ENCODE measurements around the gene TNRC18. TPM values are rescaled to one million over a fixed set of nuclear protein-coding genes. Genes with fewer than 3 reads are reported as not detected.

TNRC18 gene
- total RNA-seq, 2 experiments from 2014 or later, result 36.0 to 43.8 TPM

DNA sequence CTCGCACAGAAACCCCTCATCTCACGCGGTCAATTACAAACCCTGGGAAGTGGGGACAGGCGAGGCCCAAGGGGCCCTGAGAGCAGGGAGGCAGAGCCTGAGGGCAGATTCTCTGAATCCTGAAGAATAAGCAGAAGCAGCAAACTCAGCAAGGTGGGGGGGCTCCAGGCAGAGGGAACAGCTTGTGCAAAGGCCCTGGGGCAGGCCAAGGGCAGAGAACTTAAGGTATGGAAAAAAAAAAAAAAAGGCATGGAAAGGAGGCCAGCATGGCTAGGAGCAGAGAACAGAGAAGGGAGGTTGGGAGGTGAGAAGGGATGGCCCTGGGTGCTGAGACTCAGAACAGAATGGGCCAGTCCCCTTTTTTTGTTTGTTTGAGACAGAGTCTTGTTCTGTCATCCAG, 32.8 kb upstream of the TNRC18 start:
- no peak for DNase-seq
- no peaks in the 10 kb centered on the region for H3K36me3 Mint-ChIP-seq (ENCODE audit: low read depth)
- CTCF ChIA-PET, result interaction anchor here (0.8 to 1.0 kb wide), 2 partner anchors 60 to 91 kb away, joined by 3 read pairs; no protein-coding TSS in a partner anchor
- H3K9me3 Mint-ChIP-seq, result no peaks in the 10 kb centered on the region
- intact Hi-C loops (cut with micrococcal nuclease), result no loop called here
- H3K27ac Mint-ChIP-seq, result no peak overlapping the region
- no peaks in the 10 kb centered on the region for H3K4me1 Mint-ChIP-seq (ENCODE audit: low read depth)
- no peak overlapping the region for H3K4me3 Mint-ChIP-seq
- H3K27me3 Mint-ChIP-seq (ENCODE audit: low read depth), result no peaks in the 10 kb centered on the region

DNA sequence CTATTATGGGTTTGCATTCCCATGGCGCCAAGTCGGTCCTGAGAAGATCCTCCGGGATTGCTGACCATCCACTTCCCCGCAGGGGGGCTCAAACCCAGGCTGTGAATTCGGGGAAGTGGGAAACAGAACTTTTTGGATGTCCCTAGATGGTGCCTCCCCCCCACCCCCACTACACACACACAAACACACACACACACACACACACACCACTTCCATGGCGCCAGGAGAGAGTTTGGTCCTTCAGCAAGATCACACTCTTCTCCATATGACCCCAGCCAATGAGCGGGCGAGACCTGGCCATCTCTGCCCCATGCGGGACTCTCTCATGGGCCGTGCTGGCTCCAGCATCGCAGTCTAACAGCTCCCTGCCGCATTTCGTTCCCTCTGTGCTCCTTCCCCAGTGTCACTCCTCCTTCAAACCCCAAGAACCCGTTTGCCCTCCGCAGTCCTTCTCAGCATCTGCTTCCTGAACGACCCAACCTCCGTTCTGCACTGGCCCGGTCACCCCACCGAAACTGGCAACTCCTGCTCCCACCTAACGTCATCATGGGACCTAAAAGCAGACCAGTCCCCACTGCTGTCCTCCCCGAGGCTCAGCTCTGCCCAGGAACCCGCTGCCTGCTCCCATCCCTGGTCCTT, 32.1 kb upstream of the TNRC18 start:
- Mint-ChIP-seq H3K4me3 (no peak overlapping the region), H3K9me3 (no peaks in the 10 kb centered on the region), H3K36me3 (ENCODE audit: low read depth) (no peaks in the 10 kb centered on the region), H3K4me1 (ENCODE audit: low read depth) (no peaks in the 10 kb centered on the region), H3K27me3 (ENCODE audit: low read depth) (no peaks in the 10 kb centered on the region), H3K27ac (no peak overlapping the region)
- no peak for DNase-seq
- CTCF ChIA-PET, result interaction anchor here (1.0 kb wide), 1 partner anchor 59 kb away, joined by 3 read pairs; no protein-coding TSS in a partner anchor
- intact Hi-C loops (cut with micrococcal nuclease), result no loop called here

DNA sequence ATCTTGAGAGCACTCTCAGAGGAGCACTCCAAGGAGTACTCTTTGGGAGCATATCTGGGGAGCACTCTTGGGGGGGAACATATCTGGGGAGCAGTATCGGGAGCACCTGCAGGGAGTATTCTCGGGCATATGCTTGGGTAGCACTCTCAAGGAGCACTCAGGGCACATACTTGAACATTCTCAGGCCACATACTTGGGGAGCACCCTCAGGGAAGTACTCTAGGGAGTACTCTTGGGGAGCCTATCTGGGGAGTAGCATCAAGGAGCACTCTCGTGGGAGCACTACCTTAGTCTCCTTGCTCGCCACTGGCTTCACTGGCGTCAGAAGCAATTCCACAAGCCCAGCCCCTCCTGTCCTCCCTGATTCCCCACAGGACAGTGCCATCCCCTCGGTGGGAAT, 31.5 kb upstream of the TNRC18 start:
- CTCF ChIA-PET, result interaction anchor here (1.0 kb wide), 1 partner anchor 59 kb away, joined by 3 read pairs; no protein-coding TSS in a partner anchor
- no peak for DNase-seq
- Mint-ChIP-seq H3K4me1 (ENCODE audit: low read depth) (no peaks in the 10 kb centered on the region), H3K36me3 (ENCODE audit: low read depth) (no peaks in the 10 kb centered on the region), H3K27me3 (ENCODE audit: low read depth) (no peaks in the 10 kb centered on the region), H3K9me3 (no peaks in the 10 kb centered on the region), H3K4me3 (no peak overlapping the region), H3K27ac (no peak overlapping the region)
- intact Hi-C loops (cut with micrococcal nuclease), result no loop called here

DNA sequence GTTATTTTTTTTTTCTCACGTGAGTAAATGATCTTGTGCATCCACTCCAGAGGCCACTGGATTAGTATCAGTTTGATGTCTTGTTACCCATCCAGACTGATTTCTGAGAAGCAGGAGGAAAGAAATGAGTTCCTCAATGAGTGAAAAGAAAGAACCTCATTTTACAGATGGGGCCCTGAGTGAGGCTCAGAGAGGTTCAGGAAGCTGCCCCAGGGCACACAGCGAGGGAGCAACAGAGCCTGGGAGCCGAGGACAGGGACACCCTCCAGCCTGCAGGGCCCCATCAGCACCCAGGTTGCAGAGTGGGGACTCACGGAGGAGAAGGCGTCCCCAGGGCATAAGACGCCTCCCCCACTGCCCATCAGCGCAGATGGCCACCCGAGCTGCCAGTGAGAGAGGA, 30.9 kb upstream of the TNRC18 start:
- intact Hi-C loops (cut with micrococcal nuclease), result no loop called here
- no peak overlapping the region for H3K4me3 Mint-ChIP-seq
- no peak for DNase-seq
- H3K36me3 Mint-ChIP-seq (ENCODE audit: low read depth), result no peaks in the 10 kb centered on the region
- no peak overlapping the region for H3K27ac Mint-ChIP-seq
- H3K27me3 Mint-ChIP-seq (ENCODE audit: low read depth), result no peaks in the 10 kb centered on the region
- CTCF ChIA-PET, result no interaction called here
- H3K9me3 Mint-ChIP-seq, result no peaks in the 10 kb centered on the region
- H3K4me1 Mint-ChIP-seq (ENCODE audit: low read depth), result no peaks in the 10 kb centered on the region

DNA sequence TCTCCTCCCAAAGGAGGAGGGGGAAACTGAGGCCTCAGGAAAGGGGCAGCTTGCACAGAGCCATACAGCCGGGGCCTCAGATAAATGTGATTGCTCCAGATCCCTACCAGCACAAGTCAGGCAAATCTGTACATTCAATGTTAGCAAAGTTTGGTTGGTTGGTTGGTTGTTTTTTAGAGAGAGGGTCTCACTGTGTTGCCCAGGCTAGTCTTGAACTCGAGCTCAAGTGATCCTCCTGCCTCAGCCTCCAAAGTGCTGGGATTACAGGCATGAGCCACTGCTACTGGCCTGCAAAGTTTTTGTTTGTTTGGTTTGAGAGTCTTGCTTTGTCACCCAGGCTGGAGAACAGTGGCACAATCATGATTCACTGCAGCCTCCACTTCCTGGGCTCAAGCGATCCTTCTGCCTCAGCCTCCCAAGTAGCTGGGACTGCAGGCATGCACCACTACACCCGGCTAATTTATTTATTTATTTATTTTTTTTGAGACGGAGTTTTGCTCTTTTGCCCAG, 30.0 kb upstream of the TNRC18 start:
- CTCF ChIA-PET, result no interaction called here
- Mint-ChIP-seq H3K27ac (no peak overlapping the region), H3K4me1 (ENCODE audit: low read depth) (no peaks in the 10 kb centered on the region), H3K4me3 (no peak overlapping the region), H3K9me3 (no peaks in the 10 kb centered on the region), H3K36me3 (ENCODE audit: low read depth) (no peaks in the 10 kb centered on the region), H3K27me3 (ENCODE audit: low read depth) (no peaks in the 10 kb centered on the region)
- no peak for DNase-seq
- intact Hi-C loops (cut with micrococcal nuclease), result no loop called here

DNA sequence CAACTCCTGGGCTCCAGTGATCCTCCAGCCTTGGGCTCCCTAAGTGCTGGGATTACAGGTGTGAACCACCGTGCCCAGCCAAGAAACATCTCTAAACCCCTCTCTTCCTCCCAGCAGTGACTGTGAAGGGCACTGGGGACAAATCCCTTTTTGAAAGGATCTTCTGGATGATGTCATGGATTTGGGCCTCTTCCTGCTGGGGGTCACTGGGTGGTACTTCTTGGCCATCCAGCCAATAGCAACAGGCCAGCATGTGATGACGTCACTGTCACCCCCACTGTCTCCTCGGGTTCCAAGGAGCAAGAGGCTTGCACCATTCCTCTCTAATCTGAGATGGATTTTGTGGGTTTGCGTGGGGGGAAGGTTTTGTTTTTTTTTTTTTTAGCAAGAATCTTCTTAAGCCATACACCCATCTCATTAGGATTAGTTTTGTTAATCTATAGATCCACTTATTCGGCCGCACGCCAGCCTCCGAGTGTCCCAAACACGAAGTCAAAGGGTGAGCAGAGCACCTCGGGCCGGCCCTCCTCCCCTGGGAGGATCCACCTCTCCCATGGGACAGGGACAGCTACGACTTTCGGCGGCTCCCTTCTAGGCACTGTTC, 29.4 kb upstream of the TNRC18 start:
- H3K4me1 Mint-ChIP-seq (ENCODE audit: low read depth), result no peaks in the 10 kb centered on the region

DNA sequence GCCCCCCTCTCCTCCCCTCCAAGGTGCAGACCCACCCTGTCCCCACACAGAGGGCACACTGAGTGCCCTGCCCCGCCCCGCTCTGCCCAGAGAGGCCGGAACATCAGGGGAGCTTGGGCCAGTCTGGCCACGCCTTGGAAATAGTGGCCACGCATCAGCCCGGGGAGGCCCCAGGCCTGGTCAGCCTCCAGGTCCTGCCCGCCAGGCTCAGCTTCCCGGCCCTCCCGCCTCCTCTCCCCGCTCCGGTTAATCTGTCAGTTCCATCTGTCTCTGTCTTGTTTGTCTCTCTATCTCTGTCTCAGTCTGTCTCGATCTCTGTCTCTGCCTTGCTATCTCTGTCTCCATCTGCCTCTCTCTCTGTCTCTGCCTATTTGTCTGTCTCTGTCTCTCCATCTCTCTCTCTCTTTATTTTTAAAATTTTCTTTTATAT, 28.9 kb upstream of the TNRC18 start:
- Mint-ChIP-seq H3K27me3 (ENCODE audit: low read depth) (no peaks in the 10 kb centered on the region), H3K27ac (no peak overlapping the region), H3K9me3 (no peaks in the 10 kb centered on the region), H3K4me1 (ENCODE audit: low read depth) (no peaks in the 10 kb centered on the region), H3K4me3 (no peak overlapping the region), H3K36me3 (ENCODE audit: low read depth) (no peaks in the 10 kb centered on the region)
- CTCF ChIA-PET, result interaction anchor here (0.5 kb wide), 1 partner anchor 198 kb away, joined by 3 read pairs; no protein-coding TSS in a partner anchor
- intact Hi-C loops (cut with micrococcal nuclease), result no loop called here
- no peak for DNase-seq

More for the DNA sequence above, 29.4 kb upstream of the TNRC18 start:
- intact Hi-C loops (cut with micrococcal nuclease), result no loop called here
- no peak overlapping the region for H3K27ac Mint-ChIP-seq
- H3K9me3 Mint-ChIP-seq, result no peaks in the 10 kb centered on the region
- H3K36me3 Mint-ChIP-seq (ENCODE audit: low read depth), result no peaks in the 10 kb centered on the region
- H3K4me3 Mint-ChIP-seq, result no peak overlapping the region
- DNase-seq, result no peak
- H3K27me3 Mint-ChIP-seq (ENCODE audit: low read depth), result no peaks in the 10 kb centered on the region
- CTCF ChIA-PET, result no interaction called here

DNA sequence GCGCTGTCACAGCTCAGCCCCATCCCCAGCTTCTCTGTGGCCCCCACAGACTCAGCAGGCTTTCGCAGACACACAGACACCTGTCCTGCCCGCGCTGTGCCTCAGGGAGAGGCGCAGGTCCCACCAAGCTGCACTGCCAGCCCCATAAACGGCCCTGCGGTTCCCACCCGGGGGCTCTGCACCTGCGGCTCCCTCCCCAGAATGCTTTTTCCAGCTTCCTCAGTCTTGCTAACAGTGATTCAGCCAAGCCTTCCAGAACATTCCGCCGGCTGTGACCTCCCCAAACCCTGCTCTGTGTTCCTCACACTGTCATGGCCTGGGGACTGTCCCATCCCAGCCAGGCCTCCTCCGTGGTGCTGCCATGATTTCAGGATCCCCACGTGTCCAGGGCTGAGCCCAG, 27.8 kb upstream of the TNRC18 start:
- H3K4me3 Mint-ChIP-seq, result no peak overlapping the region
- H3K27ac Mint-ChIP-seq, result no peak overlapping the region
- no peaks in the 10 kb centered on the region for H3K9me3 Mint-ChIP-seq
- intact Hi-C loops (cut with micrococcal nuclease), result loop anchor here (2.0 kb wide), 1 partner anchor 85 kb away; no protein-coding TSS in a partner anchor
- H3K27me3 Mint-ChIP-seq (ENCODE audit: low read depth), result no peaks in the 10 kb centered on the region
- DNase-seq, result no peak
- no peaks in the 10 kb centered on the region for H3K4me1 Mint-ChIP-seq (ENCODE audit: low read depth)
- no peaks in the 10 kb centered on the region for H3K36me3 Mint-ChIP-seq (ENCODE audit: low read depth)
- CTCF ChIA-PET, result interaction anchor here (1.4 to 3.0 kb wide), 4 partner anchors 35 to 211 kb away, joined by 4 to 22 read pairs (median 5); no protein-coding TSS in a partner anchor

DNA sequence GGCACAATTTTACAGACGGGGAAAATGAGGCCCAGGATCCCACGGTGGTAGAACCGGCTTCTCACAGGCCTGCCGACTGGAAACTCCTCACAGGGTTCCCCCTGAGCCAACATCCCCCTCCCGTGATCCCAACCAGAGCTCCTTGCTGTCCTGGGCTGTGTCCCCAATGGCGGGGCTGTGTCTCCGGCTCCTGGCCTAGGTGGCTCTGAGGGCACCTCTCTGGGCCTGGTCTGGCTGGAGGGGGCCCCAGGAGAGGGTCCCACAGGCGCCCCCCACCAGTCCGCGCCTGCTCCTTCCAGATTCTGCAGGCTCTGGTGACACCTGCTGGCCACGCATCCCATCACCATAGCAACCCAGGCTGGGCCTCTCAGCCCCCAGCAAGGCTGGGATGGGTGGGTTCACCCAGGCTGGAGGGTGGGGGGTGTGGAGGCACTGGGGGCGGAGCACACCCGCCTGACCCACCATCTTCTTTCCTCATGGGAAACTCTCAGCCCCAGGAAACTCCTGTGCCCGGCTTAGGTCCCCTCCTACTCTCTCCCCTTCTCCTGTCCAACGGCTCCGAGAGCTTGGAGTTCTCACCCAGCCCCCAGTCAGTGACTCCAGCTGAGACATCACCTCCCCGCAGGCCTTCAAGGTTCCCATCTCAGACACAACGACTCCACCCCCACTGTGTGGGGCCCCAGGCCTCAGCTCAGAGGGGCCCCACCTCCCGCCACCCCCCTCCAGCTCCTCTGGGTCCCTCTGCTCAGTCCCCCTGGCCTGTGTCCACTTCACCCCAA, 27.1 kb upstream of the TNRC18 start:
- Mint-ChIP-seq H3K4me3 (no peak overlapping the region), H3K27ac (no peak overlapping the region)
- intact Hi-C loops (cut with micrococcal nuclease), result loop anchor here (1.0 to 2.0 kb wide), 3 partner anchors 54 to 210 kb away; no protein-coding TSS in a partner anchor

DNA sequence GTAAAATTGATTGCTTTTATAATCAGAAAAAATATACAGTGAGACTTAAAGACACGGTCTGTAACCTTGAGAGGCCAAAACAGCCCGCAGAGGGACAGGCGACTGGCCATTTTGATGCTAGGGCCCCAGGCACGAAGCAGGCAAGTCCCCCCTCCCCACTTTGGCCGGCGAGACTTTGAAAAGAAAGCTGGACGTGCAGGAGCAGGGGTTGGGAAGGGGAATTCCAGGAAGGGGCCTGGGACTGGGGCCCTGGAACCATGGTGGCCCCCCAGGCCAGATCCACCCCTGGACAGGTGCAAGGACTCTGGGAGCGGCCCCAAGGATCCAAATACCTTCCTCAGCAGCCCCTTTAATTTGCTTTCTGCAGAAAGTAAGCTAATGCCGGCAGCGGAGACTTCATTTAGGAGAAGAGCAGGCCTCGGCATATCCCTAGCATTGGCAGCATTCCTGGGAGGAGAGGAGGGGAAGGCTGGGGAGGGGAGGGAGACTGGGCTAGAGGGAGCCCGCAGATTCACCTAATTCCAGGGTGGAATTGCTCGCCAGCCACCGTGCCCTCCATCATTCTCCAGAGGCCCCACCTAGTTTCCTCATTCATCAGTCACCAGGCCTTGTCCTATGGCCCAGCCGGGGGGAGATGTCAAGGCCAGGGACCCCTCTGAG, 24.9 kb upstream of the TNRC18 start:
- Mint-ChIP-seq H3K4me1 (ENCODE audit: low read depth) (no peaks in the 10 kb centered on the region), H3K27ac (no peak overlapping the region), H3K36me3 (ENCODE audit: low read depth) (no peaks in the 10 kb centered on the region), H3K9me3 (no peaks in the 10 kb centered on the region), H3K27me3 (ENCODE audit: low read depth) (no peaks in the 10 kb centered on the region), H3K4me3 (no peak overlapping the region)
- CTCF ChIA-PET, result interaction anchor here (1.2 to 3.0 kb wide), 3 partner anchors 208 to 474 kb away, joined by 3 to 22 read pairs (median 5); no protein-coding TSS in a partner anchor
- no peak for DNase-seq
- intact Hi-C loops (cut with micrococcal nuclease), result no loop called here

More for the DNA sequence above, 27.1 kb upstream of the TNRC18 start:
- Mint-ChIP-seq H3K36me3 (ENCODE audit: low read depth) (no peaks in the 10 kb centered on the region), H3K4me1 (ENCODE audit: low read depth) (no peaks in the 10 kb centered on the region), H3K27me3 (ENCODE audit: low read depth) (no peaks in the 10 kb centered on the region), H3K9me3 (no peaks in the 10 kb centered on the region)
- DNase-seq, result peak; percentile 55
- CTCF ChIA-PET, result interaction anchor here (0.7 to 3.0 kb wide), 6 partner anchors 34 to 210 kb away, joined by 4 to 22 read pairs (median 5); no protein-coding TSS in a partner anchor

DNA sequence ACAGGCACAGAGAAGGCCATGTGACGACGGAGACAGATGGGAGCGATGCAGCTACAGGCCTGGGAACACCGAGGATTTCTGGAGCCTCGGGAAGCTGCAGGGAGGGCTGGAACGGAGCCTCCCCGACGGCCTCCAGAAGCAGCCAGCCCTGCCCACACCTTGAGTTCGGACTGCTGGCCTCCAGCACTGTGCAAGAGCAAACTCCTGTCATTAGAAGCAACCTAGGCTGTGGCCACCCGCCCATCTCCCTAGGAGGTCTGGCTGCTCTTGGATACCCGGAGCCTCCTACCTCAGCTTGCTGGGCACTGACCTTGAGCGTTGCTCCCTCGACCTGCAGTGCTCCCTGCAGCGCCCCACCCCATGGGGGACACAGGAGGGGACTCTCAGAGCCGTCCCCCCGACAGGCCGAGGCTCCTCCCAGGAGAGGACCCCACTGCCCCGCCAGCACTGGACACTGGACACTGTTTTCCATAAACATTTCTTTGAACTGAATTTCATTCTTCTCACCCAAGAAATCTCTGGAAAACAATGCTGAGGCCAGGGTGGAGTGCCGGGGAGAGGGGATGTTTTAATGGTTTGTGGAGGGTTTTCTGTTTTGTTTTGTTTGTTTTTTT, 22.5 kb upstream of the TNRC18 start:
- CTCF ChIA-PET, result no interaction called here
- intact Hi-C loops (cut with micrococcal nuclease), result no loop called here
- H3K27ac Mint-ChIP-seq, result no peak overlapping the region
- no peaks in the 10 kb centered on the region for H3K9me3 Mint-ChIP-seq
- DNase-seq, result no peak
- H3K4me1 Mint-ChIP-seq (ENCODE audit: low read depth), result no peaks in the 10 kb centered on the region
- H3K4me3 Mint-ChIP-seq, result no peak overlapping the region
- H3K27me3 Mint-ChIP-seq (ENCODE audit: low read depth), result no peaks in the 10 kb centered on the region
- no peaks in the 10 kb centered on the region for H3K36me3 Mint-ChIP-seq (ENCODE audit: low read depth)
